GM18867 (cell line): ENCODE data around the gene SECTM1.

Source experiments
- ATAC-seq: cut with Tn5 transposase; IDR thresholded peaks from one replicate; pipeline ENCODE4 v1.9.1; 2021; ENCODE audit warnings: mild to moderate bottlenecking, moderate library complexity; ENCODE audit not compliant: unreplicated experiment

Gene SECTM1

GRCh38 chr17:82329683-82330321 is 3.8 kb downstream of the SECTM1 start:
- ATAC-seq: no peak

GRCh38 chr17:82328994-82329507 is 4.5 kb downstream of the SECTM1 start:
- ATAC-seq: no peak

- no peak for ATAC-seq
Observed at GRCh38 chr17:82328141-82328993, 5.2 kb downstream of the SECTM1 start.

- ATAC-seq: no peak
Observed at GRCh38 chr17:82327757-82328140, 5.8 kb downstream of the SECTM1 start.

- ATAC-seq: no peak
Observed at GRCh38 chr17:82327289-82327688, 6.3 kb downstream of the SECTM1 start.

GRCh38 chr17:82325286-82326180 is 8.0 kb downstream of the SECTM1 start:
- no peak for ATAC-seq

GRCh38 chr17:82324566-82325285 is 8.8 kb downstream of the SECTM1 start:
- no peak for ATAC-seq

GRCh38 chr17:82323514-82324234 is 9.9 kb downstream of the SECTM1 start:
- no peak for ATAC-seq

- no peak for ATAC-seq
Observed at GRCh38 chr17:82322526-82323453, 10.8 kb downstream of the SECTM1 start.

- no peak for ATAC-seq
Observed at GRCh38 chr17:82321947-82322466, 11.6 kb downstream of the SECTM1 start.

- ATAC-seq: no peak
Observed at GRCh38 chr17:82320956-82321927, 12.3 kb downstream of the SECTM1 start.

- no peak for ATAC-seq
Observed at GRCh38 chr17:82320140-82320840, 13.3 kb downstream of the SECTM1 start.

- ATAC-seq: no peak
Observed at GRCh38 chr17:82319619-82320062, 13.9 kb downstream of the SECTM1 start.

- no peak for ATAC-seq
Observed at GRCh38 chr17:82318772-82319606, 14.6 kb downstream of the SECTM1 start.

- no peak for ATAC-seq
Observed at GRCh38 chr17:82318169-82318498, 15.4 kb downstream of the SECTM1 start.
